ENCODE measurements around the gene ATXN8OS. TPM values are rescaled to one million over a fixed set of nuclear protein-coding genes. Genes with fewer than 3 reads are reported as not detected.

The ATXN8OS gene
- total RNA-seq, 4 donors from 2014 or later = not detected

DNA sequence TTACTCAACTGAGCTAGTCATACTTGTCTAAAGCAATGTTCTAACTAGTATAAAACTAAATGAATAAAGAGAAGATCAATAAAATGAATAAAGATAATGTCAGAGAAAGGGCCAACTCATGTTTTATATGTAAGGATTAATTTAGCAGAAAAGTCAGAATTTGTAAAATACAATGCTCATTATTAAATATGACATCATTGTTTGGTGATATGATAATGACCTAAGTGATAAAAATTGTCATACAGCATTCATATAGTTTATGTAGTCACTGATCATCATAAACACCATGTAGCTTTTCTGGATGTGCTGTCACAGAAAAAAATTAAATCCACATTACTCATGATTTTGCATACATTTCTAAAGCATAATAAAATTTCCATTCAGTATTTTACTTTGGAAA, 3.1 kb upstream of the ATXN8OS start:
- ATAC-seq = no peak
- no peaks in the 10 kb centered on the region for H3K36me3 ChIP-seq

DNA sequence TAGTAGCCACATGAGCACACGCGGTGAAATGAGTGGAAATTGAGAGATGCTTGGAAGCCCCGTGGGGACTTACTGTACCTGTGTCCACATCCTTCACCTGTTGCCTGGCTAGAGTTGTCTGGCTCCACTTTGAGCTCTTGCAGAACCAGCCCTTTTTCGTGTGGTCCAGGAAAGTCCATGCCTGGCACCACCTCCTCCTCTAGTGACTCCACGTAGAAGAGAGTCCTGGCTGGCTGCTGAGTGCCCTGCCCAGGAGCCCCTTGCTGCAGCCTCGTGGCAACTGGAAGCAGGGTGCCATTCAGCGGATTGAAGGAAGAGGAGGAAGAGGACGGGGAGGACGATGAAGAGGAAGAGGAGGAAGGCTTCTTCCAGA, 515 bp upstream of the ATXN8OS start:
- Histone ChIP-seq H3K27ac (no peak overlapping the region), H3K27me3 (peaks cover 20% of the 10 kb centered on the region), H3K9me3 (no peaks in the 10 kb centered on the region), H3K4me1 (no peaks in the 10 kb centered on the region), H3K36me3 (no peaks in the 10 kb centered on the region), H3K4me3 (no peak overlapping the region)
- no peak for ATAC-seq
- TF ChIP-seq POLR2A (IDR thresholded peaks at IDR 0.05) (no peak), POLR2AphosphoS5 (IDR thresholded peaks at IDR 0.05) (no peak), EP300 (IDR thresholded peaks at IDR 0.05) (no peak)
- TF ChIP-seq, protein P1, sequence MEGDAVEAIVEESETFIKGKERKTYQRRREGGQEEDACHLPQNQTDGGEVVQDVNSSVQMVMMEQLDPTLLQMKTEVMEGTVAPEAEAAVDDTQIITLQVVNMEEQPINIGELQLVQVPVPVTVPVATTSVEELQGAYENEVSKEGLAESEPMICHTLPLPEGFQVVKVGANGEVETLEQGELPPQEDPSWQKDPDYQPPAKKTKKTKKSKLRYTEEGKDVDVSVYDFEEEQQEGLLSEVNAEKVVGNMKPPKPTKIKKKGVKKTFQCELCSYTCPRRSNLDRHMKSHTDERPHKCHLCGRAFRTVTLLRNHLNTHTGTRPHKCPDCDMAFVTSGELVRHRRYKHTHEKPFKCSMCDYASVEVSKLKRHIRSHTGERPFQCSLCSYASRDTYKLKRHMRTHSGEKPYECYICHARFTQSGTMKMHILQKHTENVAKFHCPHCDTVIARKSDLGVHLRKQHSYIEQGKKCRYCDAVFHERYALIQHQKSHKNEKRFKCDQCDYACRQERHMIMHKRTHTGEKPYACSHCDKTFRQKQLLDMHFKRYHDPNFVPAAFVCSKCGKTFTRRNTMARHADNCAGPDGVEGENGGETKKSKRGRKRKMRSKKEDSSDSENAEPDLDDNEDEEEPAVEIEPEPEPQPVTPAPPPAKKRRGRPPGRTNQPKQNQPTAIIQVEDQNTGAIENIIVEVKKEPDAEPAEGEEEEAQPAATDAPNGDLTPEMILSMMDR (IDR thresholded peaks at IDR 0.05) = no peak
- WGBS, 2 donors (ENCODE audit: low coverage in 1 of 2) = 71 to 88% methylated on average over 2 to 4 of the region's 9 CpGs

More for the DNA sequence above, 3.1 kb upstream of the ATXN8OS start:
- H3K27ac ChIP-seq = no peak overlapping the region
- H3K9me3 ChIP-seq = no peaks in the 10 kb centered on the region
- TF ChIP-seq POLR2A (IDR thresholded peaks at IDR 0.05) (no peak), POLR2AphosphoS5 (IDR thresholded peaks at IDR 0.05) (no peak), EP300 (IDR thresholded peaks at IDR 0.05) (no peak)
- TF ChIP-seq, protein P1 (IDR thresholded peaks at IDR 0.05) = no peak
- no peaks in the 10 kb centered on the region for H3K4me1 ChIP-seq
- peaks cover 20% of the 10 kb centered on the region for H3K27me3 ChIP-seq
- no peak overlapping the region for H3K4me3 ChIP-seq

DNA sequence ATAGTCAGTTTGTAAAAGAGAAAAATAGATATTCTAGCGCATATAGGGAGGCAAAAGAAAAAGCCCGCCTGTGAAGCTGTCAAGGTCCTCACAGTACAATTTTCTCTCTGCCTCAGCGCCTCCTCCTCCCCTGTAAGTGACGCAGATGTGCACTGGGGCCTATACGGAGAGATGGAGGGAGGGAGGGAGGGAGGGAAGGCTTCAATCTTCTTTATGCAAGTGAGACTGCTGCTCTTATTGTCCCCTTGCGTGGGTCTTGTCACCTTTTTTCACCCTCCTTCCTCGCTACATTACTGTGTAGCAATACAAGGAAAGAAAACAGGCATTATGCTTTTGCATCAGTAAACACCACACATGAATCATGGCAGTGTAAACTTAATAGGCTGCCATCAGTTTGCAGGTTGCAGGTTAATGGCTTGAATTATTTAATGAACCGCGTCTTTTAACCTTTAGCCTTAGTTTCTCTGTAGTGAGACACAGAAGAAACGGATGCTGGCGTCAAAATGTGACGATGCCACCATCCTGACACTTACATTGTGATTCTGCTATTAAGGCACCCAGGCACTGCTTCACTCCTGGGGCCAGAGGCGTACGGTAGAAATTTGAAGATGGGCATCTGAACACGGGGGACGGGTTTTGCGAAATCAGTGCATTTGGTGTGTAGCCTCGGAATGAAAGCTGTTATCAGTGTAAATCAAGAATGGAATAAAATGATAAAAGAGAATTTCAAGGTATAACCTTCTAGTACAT, 905 bp downstream of the ATXN8OS start, which contains the start of gene KLHL1:
Gene KLHL1 (minus strand): TSS at position 97 of the 750 bp plus-strand sequence. CDS start 753 bp downstream, outside the sequence.
- 56 to 63% methylated on average over 16 to 18 of the region's 18 CpGs for WGBS, 2 donors (ENCODE audit: low coverage in 1 of 2)
- Histone ChIP-seq H3K9me3 (no peaks in the 10 kb centered on the region), H3K36me3 (no peaks in the 10 kb centered on the region), H3K27me3 (peaks cover 20% of the 10 kb centered on the region), H3K4me3 (no peak within 1 kb of the TSS), H3K27ac (no peak within 1 kb of the TSS), H3K4me1 (no peaks in the 10 kb centered on the region)
- no peak for ATAC-seq
- TF ChIP-seq POLR2AphosphoS5 (IDR thresholded peaks at IDR 0.05) (no peak), EP300 (IDR thresholded peaks at IDR 0.05) (no peak), POLR2A (IDR thresholded peaks at IDR 0.05) (no peak)
- TF ChIP-seq, protein P1 (IDR thresholded peaks at IDR 0.05) = no peak

DNA sequence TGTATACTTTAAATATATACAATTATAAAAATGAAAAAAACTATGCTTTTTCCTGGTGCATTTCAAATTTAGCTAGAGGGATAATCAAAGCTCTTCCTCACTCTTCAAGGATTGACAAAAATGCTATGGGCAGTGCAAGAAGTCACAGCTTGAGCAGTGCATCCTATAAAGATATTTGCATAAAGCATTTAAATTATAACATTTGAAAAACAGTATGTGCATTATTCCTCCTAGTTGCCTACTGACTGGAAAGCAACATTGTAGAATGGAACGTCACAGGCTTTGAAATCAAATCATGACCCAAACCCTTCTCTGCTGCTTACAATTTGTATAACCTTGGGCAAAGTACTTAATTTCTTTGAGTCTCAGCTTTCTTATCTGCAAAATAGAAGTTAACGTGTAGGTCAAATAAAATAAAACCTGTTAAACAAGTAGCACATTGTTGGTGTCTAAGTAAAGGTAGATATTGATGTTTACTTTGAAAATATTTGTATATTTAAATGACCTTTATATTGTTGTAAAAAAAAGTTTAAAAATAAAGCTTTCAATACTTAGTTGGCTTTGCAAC, 9.8 kb downstream of the ATXN8OS start:
- H3K36me3 ChIP-seq = no peaks in the 10 kb centered on the region
- TF ChIP-seq EP300 (IDR thresholded peaks at IDR 0.05) = no peak
- no peak for TF ChIP-seq POLR2AphosphoS5 (IDR thresholded peaks at IDR 0.05)
- TF ChIP-seq POLR2A (IDR thresholded peaks at IDR 0.05) = no peak
- TF ChIP-seq, protein P1 (IDR thresholded peaks at IDR 0.05) = no peak
- H3K4me1 ChIP-seq = no peaks in the 10 kb centered on the region
- no peaks in the 10 kb centered on the region for H3K27me3 ChIP-seq
- no peak for ATAC-seq
- H3K9me3 ChIP-seq = no peaks in the 10 kb centered on the region
- 38% methylated on average over 2 of the region's 2 CpGs for WGBS, 2 donors (ENCODE audit: low coverage in 1 of 2)
- no peak overlapping the region for H3K4me3 ChIP-seq
- no peak overlapping the region for H3K27ac ChIP-seq

DNA sequence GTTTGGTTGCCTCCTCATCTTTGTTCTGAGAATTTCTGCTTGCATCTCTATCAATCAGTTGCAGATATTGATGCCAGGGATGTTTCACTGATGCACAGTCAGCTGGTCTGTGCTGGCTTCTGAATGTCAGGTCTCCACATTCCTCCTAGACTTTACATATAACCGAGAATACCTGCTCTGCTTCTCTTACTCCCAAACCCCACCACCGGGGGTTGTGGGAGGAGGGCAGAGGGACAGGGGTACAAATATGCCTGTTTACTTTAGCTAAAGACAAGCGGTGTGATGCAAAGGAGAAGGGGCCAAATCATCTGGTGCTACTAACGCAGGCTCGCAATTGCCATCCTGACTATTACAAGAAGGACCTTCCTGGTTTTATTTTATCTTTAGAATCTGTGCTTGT, 18.1 kb downstream of the ATXN8OS start:
- H3K27ac ChIP-seq = no peak overlapping the region
- H3K4me3 ChIP-seq = no peak overlapping the region
- WGBS, 2 donors (ENCODE audit: low coverage in 1 of 2) = 88 to 92% methylated on average over 2 to 3 of the region's 5 CpGs
- no peaks in the 10 kb centered on the region for H3K27me3 ChIP-seq
- no peaks in the 10 kb centered on the region for H3K36me3 ChIP-seq
- TF ChIP-seq POLR2AphosphoS5 (IDR thresholded peaks at IDR 0.05) (no peak), EP300 (IDR thresholded peaks at IDR 0.05) (no peak), POLR2A (IDR thresholded peaks at IDR 0.05) (no peak)
- TF ChIP-seq, protein P1 (IDR thresholded peaks at IDR 0.05) = no peak
- no peaks in the 10 kb centered on the region for H3K9me3 ChIP-seq
- no peak for ATAC-seq
- no peaks in the 10 kb centered on the region for H3K4me1 ChIP-seq
